GM12801 (cell line): ENCODE data around the gene HGF.

ENCODE experiments used
- CTCF ChIP-seq: IDR thresholded peaks from one replicate; pipeline ENCODE4 v1.5.1; 2011; ENCODE audit warnings: control low read depth; ENCODE audit not compliant: insufficient read length; ENCODE audit errors: extremely low read depth

HGF gene

GRCh38 chr7:81674431-81674830 is 95.4 kb downstream of the HGF start:
- no peak for TF ChIP-seq CTCF

GRCh38 chr7:81672872-81673271 is 97.0 kb downstream of the HGF start:
- no peak for TF ChIP-seq CTCF

- no peak for TF ChIP-seq CTCF
Observed at GRCh38 chr7:81669476-81670105, 100.3 kb downstream of the HGF start.

GRCh38 chr7:81666209-81666608 is 103.6 kb downstream of the HGF start:
- no peak for TF ChIP-seq CTCF

GRCh38 chr7:81665236-81665635 is 104.6 kb downstream of the HGF start:
- no peak for TF ChIP-seq CTCF

- no peak for TF ChIP-seq CTCF
Observed at GRCh38 chr7:81664304-81664703, 105.5 kb downstream of the HGF start.

GRCh38 chr7:81662531-81662930 is 107.3 kb downstream of the HGF start:
- no peak for TF ChIP-seq CTCF
